ENCODE measurements around the gene PCYT2.

PCYT2 gene

DNA sequence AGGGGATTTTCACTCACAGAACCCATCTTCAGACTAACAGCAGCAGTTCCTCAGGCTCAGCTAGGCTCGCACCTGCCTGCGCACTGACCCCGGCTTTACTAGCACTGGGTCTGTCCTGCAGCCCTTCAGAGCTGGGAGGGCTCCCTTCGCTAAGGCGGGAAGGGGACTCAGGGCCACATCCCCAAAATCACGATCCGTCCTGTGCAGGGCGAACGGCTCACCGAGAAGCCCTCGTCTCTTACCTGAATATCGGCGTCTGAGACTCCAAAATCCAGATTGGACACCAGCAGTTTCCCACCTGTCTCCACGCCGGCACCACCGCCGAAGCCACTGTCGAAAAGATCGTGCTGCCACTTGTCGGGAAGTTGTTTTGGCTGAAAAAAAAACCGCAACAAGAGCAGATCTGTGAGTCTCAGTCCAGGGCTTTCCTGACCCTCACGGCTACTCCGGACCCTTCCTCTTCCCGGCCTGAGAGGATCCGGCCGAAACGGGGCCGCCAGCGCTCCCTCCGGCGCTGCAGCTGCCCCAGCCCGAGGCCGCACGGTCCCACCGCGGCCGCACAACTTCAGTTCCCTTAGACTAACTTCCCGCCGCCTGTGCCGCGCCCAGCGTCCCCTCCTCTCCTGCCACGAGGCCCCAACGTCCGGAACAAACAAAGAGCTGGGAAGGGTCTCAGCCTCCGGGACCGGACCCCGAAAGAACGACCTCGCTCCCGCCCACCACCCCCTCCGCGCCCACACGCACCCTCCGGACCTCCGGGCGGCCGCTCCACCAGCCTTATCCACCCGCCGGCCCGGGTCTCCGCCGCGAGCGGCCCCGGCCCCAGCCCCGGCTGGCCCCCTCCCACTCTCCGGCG, 20.5 kb downstream of the PCYT2 start:
- Histone ChIP-seq H3K79me2 (ENCODE audit: insufficient read depth, low read length) (peaks cover 91% of the 10 kb centered on the region), H3K27ac (ENCODE audit: low read length) (peak overlapping the region; percentile 93), H4K20me1 (ENCODE audit: insufficient read depth, low read length) (peaks cover 51% of the 10 kb centered on the region), H3K36me3 (ENCODE audit: insufficient read depth, low read length) (peaks cover 73% of the 10 kb centered on the region), H3K9me3 (ENCODE audit: insufficient read depth, low read length, severe bottlenecking) (no peaks in the 10 kb centered on the region), H3K4me1 (ENCODE audit: insufficient read depth, low read length) (peaks cover 56% of the 10 kb centered on the region), H3K9ac (ENCODE audit: low read depth, low read length) (peak overlapping the region; percentile 97), H3K4me2 (ENCODE audit: insufficient read depth, low read length) (peak overlapping the region; percentile 94), H3K4me3 (ENCODE audit: low read depth in 1 of 2, low read length in 2 of 2) (peak overlapping the region; percentile 86 to 100), H2AFZ (ENCODE audit: low read depth, low read length) (no peak overlapping the region), H3K27me3 (ENCODE audit: insufficient read depth, low read length, poor library complexity) (no peaks in the 10 kb centered on the region)
- ATAC-seq (ENCODE audit: insufficient read depth, low read depth), result no peak
- TF ChIP-seq EZH2 (IDR thresholded peaks at IDR 0.05; ENCODE audit: borderline replicate concordance, low read depth, low read length, severe bottlenecking), result no peak
- TF ChIP-seq, protein P1, sequence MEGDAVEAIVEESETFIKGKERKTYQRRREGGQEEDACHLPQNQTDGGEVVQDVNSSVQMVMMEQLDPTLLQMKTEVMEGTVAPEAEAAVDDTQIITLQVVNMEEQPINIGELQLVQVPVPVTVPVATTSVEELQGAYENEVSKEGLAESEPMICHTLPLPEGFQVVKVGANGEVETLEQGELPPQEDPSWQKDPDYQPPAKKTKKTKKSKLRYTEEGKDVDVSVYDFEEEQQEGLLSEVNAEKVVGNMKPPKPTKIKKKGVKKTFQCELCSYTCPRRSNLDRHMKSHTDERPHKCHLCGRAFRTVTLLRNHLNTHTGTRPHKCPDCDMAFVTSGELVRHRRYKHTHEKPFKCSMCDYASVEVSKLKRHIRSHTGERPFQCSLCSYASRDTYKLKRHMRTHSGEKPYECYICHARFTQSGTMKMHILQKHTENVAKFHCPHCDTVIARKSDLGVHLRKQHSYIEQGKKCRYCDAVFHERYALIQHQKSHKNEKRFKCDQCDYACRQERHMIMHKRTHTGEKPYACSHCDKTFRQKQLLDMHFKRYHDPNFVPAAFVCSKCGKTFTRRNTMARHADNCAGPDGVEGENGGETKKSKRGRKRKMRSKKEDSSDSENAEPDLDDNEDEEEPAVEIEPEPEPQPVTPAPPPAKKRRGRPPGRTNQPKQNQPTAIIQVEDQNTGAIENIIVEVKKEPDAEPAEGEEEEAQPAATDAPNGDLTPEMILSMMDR (IDR thresholded peaks at IDR 0.05; ENCODE audit: borderline replicate concordance, extremely low read depth, low read length, poor library complexity, severe bottlenecking), result no peak
- DNase-seq, result peak; percentile 52

DNA sequence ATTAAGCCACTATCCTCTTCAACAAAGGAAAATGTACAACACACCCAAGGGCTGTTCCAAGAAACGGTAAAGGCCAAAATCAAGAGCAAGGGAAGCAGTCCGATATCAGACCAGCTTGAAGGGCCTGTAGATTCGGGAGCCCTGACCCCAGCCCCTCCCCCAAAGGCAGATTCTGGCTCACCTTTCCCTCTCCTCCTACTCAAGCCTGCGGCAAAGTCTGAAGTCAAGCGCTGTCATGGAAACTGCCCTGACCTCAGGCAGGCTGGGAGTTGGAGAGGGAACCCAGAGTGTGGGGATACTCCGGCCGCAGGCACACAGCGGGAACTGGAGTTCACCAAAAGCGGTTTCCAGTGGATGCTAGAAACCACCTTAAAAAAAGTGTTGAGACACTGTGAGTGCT, 21.6 kb downstream of the PCYT2 start:
- Histone ChIP-seq H3K4me3 (ENCODE audit: low read depth in 1 of 2, low read length in 2 of 2) (peak overlapping the region; percentile 86 to 100; a peak in 3 of 4 replicates), H2AFZ (ENCODE audit: low read depth, low read length) (no peak overlapping the region), H3K27ac (ENCODE audit: low read length) (peak overlapping the region; percentile 93), H3K4me1 (ENCODE audit: insufficient read depth, low read length) (peaks cover 56% of the 10 kb centered on the region), H3K9ac (ENCODE audit: low read depth, low read length) (peak overlapping the region; percentile 97), H3K79me2 (ENCODE audit: insufficient read depth, low read length) (peaks cover 93% of the 10 kb centered on the region), H3K9me3 (ENCODE audit: insufficient read depth, low read length, severe bottlenecking) (no peaks in the 10 kb centered on the region), H3K4me2 (ENCODE audit: insufficient read depth, low read length) (peak overlapping the region; percentile 94), H4K20me1 (ENCODE audit: insufficient read depth, low read length) (peaks cover 59% of the 10 kb centered on the region), H3K27me3 (ENCODE audit: insufficient read depth, low read length, poor library complexity) (no peaks in the 10 kb centered on the region), H3K36me3 (ENCODE audit: insufficient read depth, low read length) (peaks cover 75% of the 10 kb centered on the region)
- DNase-seq (no peak), ATAC-seq (ENCODE audit: insufficient read depth, low read depth) (no peak)
- TF ChIP-seq, protein P1 (IDR thresholded peaks at IDR 0.05; ENCODE audit: borderline replicate concordance, extremely low read depth, low read length, poor library complexity, severe bottlenecking), result no peak
- no peak for TF ChIP-seq EZH2 (IDR thresholded peaks at IDR 0.05; ENCODE audit: borderline replicate concordance, low read depth, low read length, severe bottlenecking)

DNA sequence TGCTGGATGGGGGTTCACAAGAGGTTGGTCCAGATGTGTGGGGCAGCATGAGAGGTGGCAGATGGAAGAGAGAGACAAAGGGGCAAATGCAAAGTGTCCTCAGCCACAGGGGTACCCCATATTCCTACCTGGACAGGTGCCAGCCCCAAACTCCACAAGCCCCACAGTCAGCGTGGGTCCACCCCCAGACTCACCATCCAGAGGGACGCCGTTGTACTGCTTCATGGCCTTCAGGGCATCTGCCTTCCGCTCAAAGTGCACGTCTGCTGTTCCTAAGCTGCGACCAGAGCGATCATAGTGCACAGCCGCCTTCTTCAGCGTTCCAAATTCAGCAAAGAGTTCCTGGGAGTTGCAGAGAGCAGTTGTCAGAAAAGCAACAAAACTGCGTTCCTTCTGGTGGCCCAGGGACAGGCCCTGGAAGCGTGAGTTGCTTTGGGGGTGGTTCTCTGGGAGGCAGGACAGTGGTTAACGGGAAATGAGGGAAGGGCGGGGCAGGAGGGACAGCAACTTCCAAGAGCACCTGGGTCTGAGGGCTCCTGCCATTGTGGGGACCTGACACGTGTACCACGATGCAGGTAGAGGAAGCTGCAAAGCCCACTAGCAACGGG, 22.1 kb downstream of the PCYT2 start:
- Histone ChIP-seq H3K9ac (ENCODE audit: low read depth, low read length) (peak overlapping the region; percentile 97), H3K27ac (ENCODE audit: low read length) (peak overlapping the region; percentile 93; the same call in 1 of the 2 replicates), H3K4me2 (ENCODE audit: insufficient read depth, low read length) (peak overlapping the region; percentile 94), H3K36me3 (ENCODE audit: insufficient read depth, low read length) (peaks cover 75% of the 10 kb centered on the region), H3K4me3 (ENCODE audit: low read depth in 1 of 2, low read length in 2 of 2) (peak overlapping the region in 1 of 2 experiments; percentile 86; a peak in 2 of 4 replicates), H3K79me2 (ENCODE audit: insufficient read depth, low read length) (peaks cover 93% of the 10 kb centered on the region), H3K9me3 (ENCODE audit: insufficient read depth, low read length, severe bottlenecking) (no peaks in the 10 kb centered on the region), H4K20me1 (ENCODE audit: insufficient read depth, low read length) (peaks cover 64% of the 10 kb centered on the region), H3K27me3 (ENCODE audit: insufficient read depth, low read length, poor library complexity) (no peaks in the 10 kb centered on the region), H3K4me1 (ENCODE audit: insufficient read depth, low read length) (peaks cover 52% of the 10 kb centered on the region), H2AFZ (ENCODE audit: low read depth, low read length) (no peak overlapping the region)
- ATAC-seq (ENCODE audit: insufficient read depth, low read depth), result no peak
- no peak for TF ChIP-seq EZH2 (IDR thresholded peaks at IDR 0.05; ENCODE audit: borderline replicate concordance, low read depth, low read length, severe bottlenecking)
- TF ChIP-seq, protein P1 (IDR thresholded peaks at IDR 0.05; ENCODE audit: borderline replicate concordance, extremely low read depth, low read length, poor library complexity, severe bottlenecking), result no peak
- no peak for DNase-seq

All from DND-41 (cell line).